HG02852 (cell line): ENCODE results near the gene FOXJ1.

Experiments used
- ATAC-seq: cut with Tn5 transposase; IDR thresholded peaks from one replicate; pipeline ENCODE4 v1.9.1; 2021; ENCODE audit warnings: mild to moderate bottlenecking, moderate library complexity; ENCODE audit not compliant: unreplicated experiment

Gene FOXJ1

GRCh38 chr17:76160896-76161528 is 20.0 kb upstream of the FOXJ1 start:
- no peak for ATAC-seq

GRCh38 chr17:76159157-76159556 is 18.1 kb upstream of the FOXJ1 start:
- no peak for ATAC-seq

GRCh38 chr17:76157759-76158158 is 16.7 kb upstream of the FOXJ1 start:
- no peak for ATAC-seq

GRCh38 chr17:76156662-76156991 is 15.6 kb upstream of the FOXJ1 start:
- ATAC-seq, result no peak

- ATAC-seq, result no peak
Observed at GRCh38 chr17:76155988-76156661, 15.1 kb upstream of the FOXJ1 start.

- ATAC-seq, result no peak
Observed at GRCh38 chr17:76154936-76155845, 14.1 kb upstream of the FOXJ1 start.

- ATAC-seq, result no peak
Observed at GRCh38 chr17:76154292-76154691, 13.2 kb upstream of the FOXJ1 start.

GRCh38 chr17:76153640-76154039 is 12.6 kb upstream of the FOXJ1 start:
- no peak for ATAC-seq

GRCh38 chr17:76153202-76153601 is 12.2 kb upstream of the FOXJ1 start:
- ATAC-seq, result no peak

GRCh38 chr17:76152591-76152990 is 11.5 kb upstream of the FOXJ1 start:
- no peak for ATAC-seq

- no peak for ATAC-seq
Observed at GRCh38 chr17:76151896-76152454, 10.9 kb upstream of the FOXJ1 start.

GRCh38 chr17:76150712-76151622 is 9.9 kb upstream of the FOXJ1 start:
- no peak for ATAC-seq

GRCh38 chr17:76149214-76149613 is 8.2 kb upstream of the FOXJ1 start:
- ATAC-seq, result no peak

GRCh38 chr17:76148015-76148326 is 6.9 kb upstream of the FOXJ1 start:
- no peak for ATAC-seq

- ATAC-seq, result no peak
Observed at GRCh38 chr17:76147211-76148014, 6.4 kb upstream of the FOXJ1 start.

GRCh38 chr17:76146053-76146851 is 5.2 kb upstream of the FOXJ1 start:
- ATAC-seq, result no peak

- ATAC-seq, result no peak
Observed at GRCh38 chr17:76145231-76146052, 4.4 kb upstream of the FOXJ1 start.

GRCh38 chr17:76142585-76143041 is 1.6 kb upstream of the FOXJ1 start:
- ATAC-seq, result no peak
